ENCODE data around the gene POLD2.

Gene POLD2

GRCh38 chr7:44100458-44101302 is 22.7 kb downstream of the POLD2 start:
- DNase-seq = no peak

DNA sequence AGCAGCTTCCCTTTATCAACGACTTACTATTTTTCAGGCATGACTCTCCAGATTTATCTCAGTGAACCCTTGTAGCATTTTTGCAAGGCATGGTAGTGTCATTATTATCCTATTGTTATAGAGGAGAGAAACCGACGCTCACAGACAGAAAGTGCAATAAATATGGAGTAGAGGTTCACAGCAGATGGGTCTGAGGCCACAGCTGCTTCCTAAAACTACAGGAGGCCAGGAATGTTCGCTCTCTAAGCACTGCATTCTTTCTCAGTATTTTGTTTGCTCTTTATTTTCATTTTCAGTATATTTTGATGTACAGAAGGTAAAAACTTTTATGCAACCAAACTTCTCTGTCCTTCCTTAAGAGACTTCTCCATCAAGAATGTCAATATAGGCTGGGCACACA is 23.7 kb downstream of the POLD2 start:
- no peak for DNase-seq

DNA sequence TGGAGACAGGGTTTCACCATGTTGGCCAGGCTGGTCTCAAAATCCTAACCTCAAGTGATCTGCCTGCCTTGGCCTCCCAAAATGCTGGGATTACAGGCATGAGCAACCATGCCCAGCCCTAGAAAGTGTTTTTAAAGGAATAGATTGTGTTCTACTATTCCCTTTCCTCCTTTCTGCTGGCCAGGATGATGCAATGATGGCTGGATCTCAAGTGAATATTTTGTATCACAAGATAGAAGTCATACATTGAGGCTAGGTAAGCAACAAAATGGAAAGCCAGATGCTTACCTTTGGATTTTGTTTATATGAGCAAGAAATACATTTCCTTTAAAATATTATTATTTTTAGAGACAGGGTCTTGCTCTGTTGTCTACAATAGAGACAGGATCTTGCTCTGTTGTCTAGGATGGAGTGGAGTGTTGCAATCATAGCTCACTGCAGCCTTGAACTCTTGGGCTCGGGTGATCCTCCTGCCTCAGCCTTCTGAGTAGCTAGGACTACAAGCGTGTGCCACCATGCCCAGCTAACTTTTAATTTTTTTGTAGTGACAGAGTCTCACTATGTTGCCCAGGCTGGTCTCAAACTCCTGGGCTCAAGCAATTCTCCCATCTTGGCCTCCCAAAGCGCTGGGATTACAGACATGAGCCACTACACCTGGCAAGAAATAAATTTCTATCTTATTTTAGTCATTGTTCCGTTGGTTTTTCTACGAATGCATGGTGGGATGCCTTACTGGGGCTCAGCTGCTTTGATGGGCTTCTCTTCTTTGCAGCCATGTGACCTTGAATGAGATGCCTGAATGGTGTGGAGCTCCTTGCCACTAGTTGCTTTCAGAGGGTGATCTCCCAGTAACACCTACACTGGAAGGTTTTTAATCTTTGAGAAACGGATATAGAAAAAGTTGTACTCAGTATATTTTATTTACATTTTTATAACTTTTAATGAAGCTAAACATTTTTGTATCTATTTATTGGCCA is 25.0 kb downstream of the POLD2 start:
- no peak for DNase-seq

DNA sequence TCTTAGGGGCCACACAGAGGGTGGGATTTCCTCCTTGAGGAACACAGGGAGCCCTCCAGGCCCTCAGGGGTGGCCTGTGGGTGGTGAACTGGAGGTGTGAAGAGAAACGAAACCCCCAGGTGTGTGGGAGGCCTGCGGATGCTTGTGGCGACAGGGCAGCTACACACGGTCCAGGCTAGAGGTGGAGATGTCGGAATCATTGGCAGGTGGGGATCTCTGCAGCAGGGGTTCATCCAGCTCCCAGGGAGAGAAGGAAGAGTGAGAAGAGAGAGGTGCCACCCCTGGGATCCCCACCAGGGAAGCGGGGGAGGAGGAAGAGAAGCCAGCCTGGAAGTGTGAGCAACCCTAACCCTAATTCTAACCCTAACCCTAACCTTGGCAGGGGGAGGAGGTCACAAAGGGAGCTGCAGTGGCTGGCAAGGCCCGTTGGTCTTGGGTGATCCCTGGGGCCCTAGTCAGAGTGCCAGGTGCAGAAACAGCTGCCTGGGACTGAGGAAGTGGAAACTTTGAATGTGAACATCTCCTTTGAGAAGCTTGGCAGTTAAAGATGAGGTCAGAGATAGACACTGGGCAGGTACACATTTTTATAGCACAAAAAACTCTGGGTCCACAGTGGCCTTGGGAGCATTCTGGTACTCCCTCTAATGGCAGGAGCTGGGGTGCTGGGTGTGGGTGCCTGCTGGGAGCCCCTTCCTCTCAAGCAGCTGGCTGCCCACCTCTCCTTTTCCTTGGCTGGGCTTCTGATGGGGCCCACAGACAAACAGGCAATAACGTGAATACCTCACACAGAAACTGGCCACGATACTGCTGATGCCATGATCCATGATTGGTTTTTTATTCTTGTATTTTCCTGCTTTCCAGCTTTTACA is 26.1 kb downstream of the POLD2 start:
- peak in 1 of 2 experiments; percentile 51 for DNase-seq

DNA sequence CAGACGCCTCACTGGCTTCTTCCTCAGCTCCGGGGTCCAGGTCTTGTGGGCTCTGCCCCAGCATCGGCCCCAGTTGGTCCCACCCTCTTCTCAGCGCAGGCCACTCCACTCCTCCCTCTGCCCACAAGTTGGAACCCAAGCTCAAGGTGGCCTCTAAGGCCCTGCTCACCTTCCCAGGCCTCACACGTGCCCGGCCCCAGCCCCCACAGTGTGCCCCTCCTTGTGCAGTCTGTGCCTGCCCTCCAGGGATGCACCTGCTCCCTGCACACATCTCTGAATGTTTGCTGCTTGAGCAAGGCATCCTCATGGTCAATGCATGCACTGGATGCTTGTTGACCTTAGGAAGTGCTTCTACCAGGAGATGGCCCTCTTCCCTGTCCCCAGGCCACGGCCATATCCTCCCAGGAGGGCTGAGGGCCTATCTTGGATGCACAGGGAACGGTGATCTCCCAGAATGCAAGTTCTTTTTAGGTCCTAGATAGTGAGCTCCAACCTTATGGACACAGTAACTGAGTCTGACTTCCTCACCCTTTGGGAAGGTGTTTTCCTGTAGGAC is 26.9 kb downstream of the POLD2 start:
- no peak for DNase-seq

- no peak for DNase-seq
Measured at GRCh38 chr7:44095781-44096180, 27.6 kb downstream of the POLD2 start.

GRCh38 chr7:44094883-44095592 is 28.3 kb downstream of the POLD2 start:
- DNase-seq = no peak

- DNase-seq = no peak
Measured at GRCh38 chr7:44094365-44094764, 29.0 kb downstream of the POLD2 start.

DNA sequence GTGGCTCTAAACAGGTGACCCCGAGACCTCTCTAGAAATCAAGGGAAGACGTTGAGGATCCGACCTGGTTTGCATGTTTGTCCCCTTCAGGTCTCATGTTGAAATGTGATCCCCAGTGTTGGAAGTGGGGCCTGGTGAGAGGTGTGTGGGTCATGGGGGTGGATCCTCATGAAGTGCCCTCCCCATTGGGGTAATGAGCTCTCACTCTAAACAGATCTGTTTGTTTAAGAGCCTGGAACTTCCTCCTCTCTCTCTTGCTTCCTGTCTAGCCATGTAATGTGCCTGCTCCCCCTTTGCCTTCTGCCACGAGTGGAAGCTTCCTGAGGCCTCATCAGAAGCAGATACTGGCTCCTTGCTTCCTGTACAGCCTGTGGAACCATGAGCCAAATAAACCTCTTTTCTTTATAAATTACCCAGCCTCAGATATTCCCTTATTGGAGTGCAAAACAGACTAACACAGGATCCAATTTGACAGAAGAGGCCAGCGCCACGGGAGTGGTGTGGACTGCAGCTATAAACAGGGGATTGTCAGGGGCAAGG is 30.2 kb downstream of the POLD2 start:
- no peak for DNase-seq

GRCh38 chr7:44087911-44088838 is 35.2 kb downstream of the POLD2 start:
- no peak for DNase-seq

GRCh38 chr7:44086627-44087026 is 36.7 kb downstream of the POLD2 start:
- no peak for DNase-seq

DNA sequence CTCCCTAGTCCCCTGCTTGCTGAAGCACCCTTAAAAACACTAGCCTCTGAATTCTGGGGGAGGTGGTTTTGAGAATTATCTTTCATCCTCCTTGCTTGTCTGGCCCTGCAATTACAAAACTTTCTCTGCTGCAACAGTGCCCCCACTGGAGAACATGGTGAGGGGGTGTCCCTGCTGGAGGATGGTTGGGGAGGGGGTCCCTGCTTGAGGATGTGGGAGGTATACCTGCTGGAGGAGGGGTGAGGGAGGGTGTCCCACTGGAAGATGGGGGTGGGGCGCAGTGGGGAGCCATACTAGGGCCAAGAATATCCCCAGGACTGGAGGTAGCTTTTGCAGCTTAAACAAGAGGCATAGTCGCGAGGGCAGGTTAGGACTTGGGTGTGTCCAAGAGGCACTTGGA is 37.8 kb downstream of the POLD2 start:
- no peak for DNase-seq

GRCh38 chr7:44084701-44085100 is 38.6 kb downstream of the POLD2 start:
- no peak for DNase-seq

DNA sequence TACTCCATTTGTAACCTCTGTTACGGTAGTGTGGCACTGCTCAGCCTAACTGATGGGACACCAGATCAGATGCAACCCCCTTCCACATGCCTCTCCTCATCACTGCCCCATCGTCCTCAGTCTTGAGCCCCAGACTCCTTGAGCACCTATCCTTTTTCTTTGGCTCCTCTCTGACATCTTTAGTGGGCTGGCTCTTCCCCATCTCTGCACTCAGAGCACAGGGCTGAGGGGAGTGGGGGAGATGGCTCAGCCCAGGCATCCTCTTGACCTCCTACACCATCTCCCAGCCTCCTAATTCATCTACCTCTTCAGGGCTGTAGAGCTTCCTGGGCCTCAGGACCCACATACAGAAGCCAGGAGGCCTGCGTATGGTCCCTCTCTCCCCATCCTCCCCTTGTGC is 39.6 kb downstream of the POLD2 start:
- no peak for DNase-seq

GRCh38 chr7:44082541-44083207 is 40.7 kb downstream of the POLD2 start:
- peak; percentile 96 to 98 for DNase-seq

- peak; percentile 55 to 63 for DNase-seq
Measured at GRCh38 chr7:44081266-44081748, 42.0 kb downstream of the POLD2 start.

GRCh38 chr7:44080686-44081265 is 42.6 kb downstream of the POLD2 start:
- DNase-seq = no peak

GRCh38 chr7:44080118-44080517 is 43.2 kb downstream of the POLD2 start:
- no peak for DNase-seq

Data from activated T-cell treated with anti-CD3 and anti-CD28 coated beads, Interleukin-2, amount 50 U/mL, for 48 hours (primary cell).